ACC112 (cell line): ENCODE data around the gene CPA1.
A peak's percentile ranks its signal among the peaks of the same experiment; 100 is the strongest.

ENCODE experiments used
- H2AFZ ChIP-seq: fragments of 200-600 bp; sonication (generic); one replicate; pipeline ENCODE4 v1.6.0; 2017; ENCODE audit warnings: antibody characterized with exemption, low read length; ENCODE audit not compliant: unreplicated experiment
- H3K27ac ChIP-seq: fragments of 200-600 bp; sonication (generic); 2 replicates; pipeline ENCODE4 v1.5.1; 2014; ENCODE audit warnings: low read depth, mild to moderate bottlenecking, antibody characterized with exemption, low read length, moderate library complexity
- H3K27me3 ChIP-seq: fragments of 200-600 bp; sonication (generic); 2 replicates; pipeline ENCODE4 v1.6.1; 2014; ENCODE audit warnings: mild to moderate bottlenecking, antibody characterized with exemption, low read length, moderate library complexity, mixed read lengths; ENCODE audit not compliant: insufficient read depth
- H3K36me3 ChIP-seq: fragments of 200-600 bp; sonication (generic); 2 replicates; pipeline ENCODE4 v1.6.1; 2016; ENCODE audit warnings: mild to moderate bottlenecking, antibody characterized with exemption, low read length, moderate library complexity, mixed read lengths; ENCODE audit not compliant: insufficient read depth
- H3K4me1 ChIP-seq: fragments of 200-600 bp; sonication (generic); one replicate; pipeline ENCODE4 v1.6.1; 2016; ENCODE audit warnings: low read length, mixed read lengths; ENCODE audit not compliant: insufficient read depth, unreplicated experiment, control insufficient read depth
- H3K4me3 ChIP-seq: fragments of 200-600 bp; sonication (generic); 2 replicates; pipeline ENCODE4 v1.5.1; 2014; ENCODE audit warnings: mild to moderate bottlenecking, low read depth, low read length
- H3K79me2 ChIP-seq: fragments of 200-600 bp; sonication (generic); one replicate; pipeline ENCODE4 v1.6.0; 2016; ENCODE audit warnings: low read length; ENCODE audit not compliant: control insufficient read depth, unreplicated experiment, insufficient read depth

CPA1 gene

DNA sequence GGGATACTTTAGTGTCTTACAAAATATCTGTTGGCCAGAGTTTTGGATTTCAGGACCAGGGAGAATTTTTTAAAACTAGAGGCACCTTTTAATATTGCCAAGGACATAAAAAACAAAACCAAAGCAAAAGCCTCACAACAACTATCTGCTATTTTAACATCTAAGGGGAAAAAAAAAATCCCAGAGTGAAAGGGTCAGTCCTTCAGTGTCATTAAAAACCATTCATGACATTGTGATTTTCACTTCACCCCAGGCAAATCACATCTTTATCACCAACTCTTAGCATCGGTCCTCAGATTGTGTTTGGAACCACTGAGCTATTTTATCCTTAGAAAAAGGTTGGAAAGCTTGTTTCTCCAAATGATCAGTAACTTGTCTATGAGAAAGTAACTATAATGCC, 49.8 kb downstream of the CPA1 start:
- H3K36me3 ChIP-seq, result no peaks in the 10 kb centered on the region
- peaks cover 8% of the 10 kb centered on the region for H3K79me2 ChIP-seq
- H3K27ac ChIP-seq, result peak overlapping the region; percentile 74
- H2AFZ ChIP-seq, result peak overlapping the region; percentile 76
- H3K4me3 ChIP-seq, result peak overlapping the region; percentile 75
- H3K27me3 ChIP-seq, result no peaks in the 10 kb centered on the region
- H3K4me1 ChIP-seq, result peaks cover 48% of the 10 kb centered on the region

DNA sequence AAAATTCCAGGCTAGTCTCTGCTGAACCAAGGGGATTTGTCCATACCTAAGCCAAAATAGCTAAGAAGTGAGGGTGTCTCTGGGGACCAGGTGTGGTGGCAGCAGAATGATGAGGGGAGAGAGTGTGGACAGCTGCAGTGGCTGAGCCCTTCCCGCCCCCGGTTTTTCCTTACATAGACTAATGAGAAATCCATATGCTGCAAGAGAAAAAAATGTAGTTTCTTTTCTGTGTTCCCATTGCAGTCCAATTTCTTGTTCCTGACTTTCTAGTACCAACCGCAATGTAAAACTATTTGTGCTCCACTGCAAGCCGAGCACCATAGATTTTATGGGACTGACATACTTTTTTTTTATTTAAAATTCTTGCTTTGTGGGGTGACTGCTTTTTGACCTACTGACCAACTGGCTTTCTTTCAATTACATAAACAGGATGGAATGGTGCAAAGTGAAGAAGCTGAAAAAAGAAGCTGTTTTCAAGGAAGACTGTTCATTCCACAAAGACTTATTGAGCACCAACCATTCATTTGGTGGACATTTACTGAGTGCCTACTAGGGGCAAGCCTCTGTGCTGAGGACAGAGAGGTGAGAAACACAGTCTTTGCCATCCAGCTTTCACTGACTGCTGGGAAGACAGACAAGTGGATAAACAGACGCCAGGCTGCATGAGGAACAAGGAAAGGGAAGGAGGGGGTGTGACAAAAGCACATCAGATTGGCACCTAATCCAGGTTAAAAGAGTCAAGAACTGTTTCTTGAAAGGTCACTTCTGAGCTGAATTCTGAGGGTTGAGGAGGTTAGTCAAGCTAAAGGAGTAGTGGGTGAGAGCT, 50.8 kb downstream of the CPA1 start:
- Histone ChIP-seq H3K79me2 (peaks cover 8% of the 10 kb centered on the region), H3K27ac (peak overlapping the region; percentile 74), H3K36me3 (no peaks in the 10 kb centered on the region), H2AFZ (peak overlapping the region; percentile 76), H3K4me1 (peaks cover 54% of the 10 kb centered on the region), H3K4me3 (peak overlapping the region; percentile 75), H3K27me3 (no peaks in the 10 kb centered on the region)

DNA sequence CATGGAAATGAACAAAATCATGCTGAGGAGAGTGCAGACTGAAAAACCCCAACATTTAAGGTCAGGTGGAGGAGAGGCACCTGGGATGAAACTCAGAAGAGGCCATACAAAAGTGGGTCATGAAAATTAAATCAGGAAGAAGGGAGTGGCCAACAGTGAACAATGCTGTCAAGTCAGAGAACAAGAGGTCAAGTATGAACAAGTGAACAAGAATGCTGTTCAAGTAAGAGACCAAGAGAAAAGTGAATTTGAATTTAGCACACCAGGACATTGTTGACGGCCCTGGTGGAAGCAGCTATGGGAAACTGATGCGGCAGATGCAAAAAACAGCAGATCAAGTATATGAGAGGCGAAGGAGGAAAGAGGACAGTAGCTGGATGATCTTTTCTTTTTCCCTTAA, 52.6 kb downstream of the CPA1 start:
- no peaks in the 10 kb centered on the region for H3K27me3 ChIP-seq
- H3K27ac ChIP-seq, result peak overlapping the region; percentile 63
- no peaks in the 10 kb centered on the region for H3K36me3 ChIP-seq
- H3K4me1 ChIP-seq, result peaks cover 54% of the 10 kb centered on the region
- H3K79me2 ChIP-seq, result peaks cover 8% of the 10 kb centered on the region
- H2AFZ ChIP-seq, result peak overlapping the region; percentile 18
- peak overlapping the region; percentile 16; the same call in 1 of the 2 replicates for H3K4me3 ChIP-seq

DNA sequence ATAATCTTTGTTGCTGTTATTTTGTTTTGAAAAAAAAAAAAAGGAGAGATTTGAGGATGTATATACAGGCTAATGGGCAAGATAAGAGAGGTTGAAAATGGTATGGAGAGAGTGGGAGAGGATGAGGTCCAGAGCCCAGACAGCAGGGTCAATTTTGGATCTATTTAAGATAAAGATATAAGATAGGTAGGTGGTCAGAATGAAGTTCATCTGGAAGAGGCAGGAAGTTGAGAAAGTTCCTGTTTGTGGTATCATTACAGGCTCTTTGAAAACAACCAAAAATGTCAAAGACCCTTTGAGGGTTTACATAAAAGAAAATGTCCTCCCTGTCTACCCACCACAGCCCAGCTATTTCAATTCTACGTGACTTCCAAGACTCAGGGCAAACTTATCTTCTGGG, 53.0 kb downstream of the CPA1 start:
- no peaks in the 10 kb centered on the region for H3K27me3 ChIP-seq
- peak overlapping the region; percentile 18 for H2AFZ ChIP-seq
- peak overlapping the region; percentile 16; the same call in 1 of the 2 replicates for H3K4me3 ChIP-seq
- H3K4me1 ChIP-seq, result peaks cover 54% of the 10 kb centered on the region
- H3K36me3 ChIP-seq, result no peaks in the 10 kb centered on the region
- peak overlapping the region; percentile 63 for H3K27ac ChIP-seq
- H3K79me2 ChIP-seq, result peaks cover 11% of the 10 kb centered on the region

DNA sequence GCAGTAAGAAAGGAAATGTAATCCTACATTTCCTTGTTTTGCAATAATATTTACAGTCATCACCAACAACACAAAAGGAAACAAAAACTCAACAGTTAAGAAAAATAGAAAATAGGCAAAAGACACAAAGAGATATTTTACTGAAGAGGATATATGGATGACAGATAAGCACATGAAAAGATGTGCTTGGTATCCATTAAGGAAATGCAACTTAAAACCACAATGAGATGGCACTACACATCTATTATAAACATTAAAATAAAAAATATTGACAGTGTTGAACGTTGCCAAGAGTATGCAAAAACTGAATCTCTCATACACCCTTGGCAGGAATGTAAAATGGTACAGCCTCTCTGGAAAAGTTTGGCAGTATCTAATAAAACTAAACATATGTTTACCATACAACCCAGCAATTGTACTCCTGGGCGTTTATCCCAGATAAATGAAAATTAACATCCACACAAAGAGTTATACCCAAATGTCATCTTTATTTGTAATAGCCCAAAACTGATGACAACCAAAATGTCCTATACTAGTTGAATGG, 55.1 kb downstream of the CPA1 start:
- H3K27me3 ChIP-seq, result no peaks in the 10 kb centered on the region
- peaks cover 11% of the 10 kb centered on the region for H3K79me2 ChIP-seq
- no peaks in the 10 kb centered on the region for H3K36me3 ChIP-seq
- no peak overlapping the region for H3K4me3 ChIP-seq
- H2AFZ ChIP-seq, result no peak overlapping the region
- peaks cover 42% of the 10 kb centered on the region for H3K4me1 ChIP-seq
- 0 out of 2 replicates have a peak overlapping the region, but pooled peaks have one; percentile 22 for H3K27ac ChIP-seq

DNA sequence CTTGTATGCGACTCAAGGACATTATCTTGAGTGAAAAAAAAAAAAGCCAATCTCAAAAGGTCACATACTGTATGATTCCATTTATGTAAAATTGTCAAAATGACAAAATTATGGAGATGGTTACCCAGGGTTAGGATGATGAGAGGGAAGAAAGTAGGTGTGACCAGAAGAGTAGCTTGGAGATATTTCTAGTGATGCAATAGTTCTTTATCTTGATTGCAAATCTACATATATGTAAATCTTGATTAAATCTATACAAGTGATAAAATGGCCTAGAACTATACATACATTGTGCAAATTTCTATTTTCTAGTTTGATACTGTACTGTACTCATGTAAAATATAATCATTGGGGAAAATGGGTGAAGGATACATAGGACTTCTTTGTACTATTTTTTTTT, 56.0 kb downstream of the CPA1 start:
- Histone ChIP-seq H3K27me3 (no peaks in the 10 kb centered on the region), H2AFZ (no peak overlapping the region), H3K27ac (no peak overlapping the region), H3K36me3 (no peaks in the 10 kb centered on the region), H3K79me2 (peaks cover 11% of the 10 kb centered on the region), H3K4me3 (no peak overlapping the region), H3K4me1 (peaks cover 37% of the 10 kb centered on the region)
